ENCODE results near the gene TRIM66. TPM values are rescaled to one million over a fixed set of nuclear protein-coding genes. Genes with fewer than 3 reads are reported as not detected.
"Not testable (repeated sequence)": the region's sequence is repeated elsewhere in the genome, so short reads cannot be mapped to it uniquely, and the experiment has no call there.

Gene TRIM66
- total RNA-seq, 2 experiments from 2014 or later: 4.4 to 19.0 TPM

DNA sequence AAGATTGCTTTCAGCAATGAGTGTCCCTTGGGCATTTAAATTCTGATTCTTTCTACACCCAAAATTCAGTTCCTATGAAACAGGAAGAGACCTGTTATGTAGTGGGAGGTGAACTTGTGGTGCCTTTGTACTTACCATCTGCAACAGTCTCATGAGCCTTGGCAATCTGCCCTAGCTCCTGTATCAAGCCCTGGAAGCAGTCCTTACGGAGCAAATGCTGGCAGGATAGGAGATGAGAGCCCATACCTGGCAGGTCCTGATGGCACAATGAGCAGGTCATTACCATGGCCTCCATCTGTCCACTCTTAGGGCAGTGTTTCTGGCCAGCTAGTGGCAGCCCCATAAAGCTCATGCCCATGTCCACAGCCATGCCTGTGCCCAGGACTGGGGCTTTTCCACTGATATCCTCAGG is 10.8 kb downstream of the TRIM66 start:
- H3K9me3 ChIP-seq (ENCODE audit: low read length): no peaks in the 10 kb centered on the region
- no peaks in the 10 kb centered on the region for H3K79me2 ChIP-seq (ENCODE audit: insufficient read depth, low read depth, low read length)
- no peaks in the 10 kb centered on the region for H3K4me1 ChIP-seq (ENCODE audit: insufficient read depth, low read length, poor library complexity, severe bottlenecking)
- H3K9me2 ChIP-seq (ENCODE audit: insufficient read depth, low read length): no peaks in the 10 kb centered on the region
- TF ChIP-seq, protein P1, sequence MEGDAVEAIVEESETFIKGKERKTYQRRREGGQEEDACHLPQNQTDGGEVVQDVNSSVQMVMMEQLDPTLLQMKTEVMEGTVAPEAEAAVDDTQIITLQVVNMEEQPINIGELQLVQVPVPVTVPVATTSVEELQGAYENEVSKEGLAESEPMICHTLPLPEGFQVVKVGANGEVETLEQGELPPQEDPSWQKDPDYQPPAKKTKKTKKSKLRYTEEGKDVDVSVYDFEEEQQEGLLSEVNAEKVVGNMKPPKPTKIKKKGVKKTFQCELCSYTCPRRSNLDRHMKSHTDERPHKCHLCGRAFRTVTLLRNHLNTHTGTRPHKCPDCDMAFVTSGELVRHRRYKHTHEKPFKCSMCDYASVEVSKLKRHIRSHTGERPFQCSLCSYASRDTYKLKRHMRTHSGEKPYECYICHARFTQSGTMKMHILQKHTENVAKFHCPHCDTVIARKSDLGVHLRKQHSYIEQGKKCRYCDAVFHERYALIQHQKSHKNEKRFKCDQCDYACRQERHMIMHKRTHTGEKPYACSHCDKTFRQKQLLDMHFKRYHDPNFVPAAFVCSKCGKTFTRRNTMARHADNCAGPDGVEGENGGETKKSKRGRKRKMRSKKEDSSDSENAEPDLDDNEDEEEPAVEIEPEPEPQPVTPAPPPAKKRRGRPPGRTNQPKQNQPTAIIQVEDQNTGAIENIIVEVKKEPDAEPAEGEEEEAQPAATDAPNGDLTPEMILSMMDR (conservative IDR thresholded peaks at IDR 0.05; ENCODE audit: low read length): no peak
- TF ChIP-seq EZH2phosphoT487 (IDR thresholded peaks at IDR 0.05; ENCODE audit: borderline replicate concordance, low read depth, low read length): no peak
- POLR2A ChIA-PET: interaction anchor here (1.6 kb wide), 1 partner anchor 10 kb away, joined by 4 read pairs; the partner anchor contains the start of genes RPL27A and TRIM66
- no peak overlapping the region for H3K4me3 ChIP-seq (ENCODE audit: low read depth, low read length, poor library complexity, severe bottlenecking)
- H2AFZ ChIP-seq (ENCODE audit: low read length): no peak overlapping the region
- intact Hi-C loops (cut with micrococcal nuclease; ENCODE audit: unreplicated experiment): no loop called here
- H3K27ac ChIP-seq (ENCODE audit: low read depth, low read length, poor library complexity, severe bottlenecking): no peak overlapping the region
- CTCF ChIA-PET (ENCODE audit: unreplicated experiment): no interaction called here
- no TSS peak for BruUV-seq (replicated peaks)
- peaks cover 44% of the 10 kb centered on the region for H3K36me3 ChIP-seq (ENCODE audit: insufficient read depth, low read length)
- no peaks in the 10 kb centered on the region for H4K20me1 ChIP-seq (ENCODE audit: insufficient read depth, low read length)
- no peak overlapping the region for H3K4me2 ChIP-seq (ENCODE audit: low read length)
- DNase-seq (ENCODE audit: low spot score): no peak

DNA sequence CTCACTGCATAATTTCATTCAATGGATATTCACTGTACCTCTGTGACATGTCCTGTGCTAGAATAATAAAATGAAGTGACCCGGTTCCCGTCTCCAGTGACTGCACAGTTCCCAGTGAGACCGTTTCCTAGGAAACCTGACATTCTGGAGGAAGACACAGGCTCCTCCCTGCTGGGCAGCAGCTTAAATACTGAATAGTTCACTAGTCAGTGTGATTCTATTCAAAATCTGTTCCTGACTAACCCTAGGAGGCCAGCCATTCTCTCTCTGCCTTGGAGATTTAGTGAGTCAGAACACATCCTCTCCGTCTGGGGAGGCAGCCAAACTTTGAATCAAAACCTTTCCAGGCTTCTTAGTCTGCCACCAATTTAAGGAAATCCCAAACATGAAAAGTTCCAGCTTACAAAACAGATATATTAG is 11.3 kb downstream of the TRIM66 start:
- Histone ChIP-seq H3K4me1 (ENCODE audit: insufficient read depth, low read length, poor library complexity, severe bottlenecking) (no peaks in the 10 kb centered on the region), H3K9me2 (ENCODE audit: insufficient read depth, low read length) (no peaks in the 10 kb centered on the region), H3K27ac (ENCODE audit: low read depth, low read length, poor library complexity, severe bottlenecking) (no peak overlapping the region), H3K79me2 (ENCODE audit: insufficient read depth, low read depth, low read length) (no peaks in the 10 kb centered on the region), H3K9me3 (ENCODE audit: low read length) (no peaks in the 10 kb centered on the region), H3K4me3 (ENCODE audit: low read depth, low read length, poor library complexity, severe bottlenecking) (no peak overlapping the region), H3K36me3 (ENCODE audit: insufficient read depth, low read length) (peaks cover 43% of the 10 kb centered on the region), H2AFZ (ENCODE audit: low read length) (no peak overlapping the region), H4K20me1 (ENCODE audit: insufficient read depth, low read length) (no peaks in the 10 kb centered on the region), H3K4me2 (ENCODE audit: low read length) (no peak overlapping the region)
- no TSS peak for BruUV-seq (replicated peaks)
- intact Hi-C loops (cut with micrococcal nuclease; ENCODE audit: unreplicated experiment): no loop called here
- TF ChIP-seq, protein P1 (conservative IDR thresholded peaks at IDR 0.05; ENCODE audit: low read length): no peak
- no peak for TF ChIP-seq EZH2phosphoT487 (IDR thresholded peaks at IDR 0.05; ENCODE audit: borderline replicate concordance, low read depth, low read length)
- ChIA-PET CTCF (ENCODE audit: unreplicated experiment) (no interaction called here), POLR2A (no interaction called here)
- no peak for DNase-seq (ENCODE audit: low spot score)

DNA sequence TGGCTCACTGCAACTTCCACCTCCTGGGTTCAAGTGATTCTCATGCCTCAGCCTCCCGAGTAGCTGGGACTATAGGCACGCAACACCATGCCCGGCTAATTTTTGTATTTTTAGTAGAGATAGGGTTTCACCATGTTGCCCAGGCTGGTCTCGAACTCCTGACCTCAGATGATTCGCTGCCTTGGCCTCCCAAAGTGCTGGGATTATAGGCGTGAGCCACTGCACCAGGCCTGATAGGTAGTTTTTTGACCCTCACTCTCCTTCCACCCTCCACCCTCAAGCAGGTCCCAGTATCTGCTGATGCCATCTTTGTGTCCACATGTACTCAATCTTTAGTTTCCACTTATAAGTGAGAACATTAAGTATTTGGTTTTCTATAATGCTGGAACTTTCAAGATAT is 12.4 kb downstream of the TRIM66 start:
- POLR2A ChIA-PET; H3K4me2 ChIP-seq (ENCODE audit: low read length); H3K27ac ChIP-seq (ENCODE audit: low read depth, low read length, poor library complexity, severe bottlenecking); H2AFZ ChIP-seq (ENCODE audit: low read length); H3K9me2 ChIP-seq (ENCODE audit: insufficient read depth, low read length); H3K4me3 ChIP-seq (ENCODE audit: low read depth, low read length, poor library complexity, severe bottlenecking); BruUV-seq (replicated peaks); H3K9me3 ChIP-seq (ENCODE audit: low read length); DNase-seq (ENCODE audit: low spot score); intact Hi-C loops (cut with micrococcal nuclease; ENCODE audit: unreplicated experiment); H4K20me1 ChIP-seq (ENCODE audit: insufficient read depth, low read length); H3K4me1 ChIP-seq (ENCODE audit: insufficient read depth, low read length, poor library complexity, severe bottlenecking); CTCF ChIA-PET (ENCODE audit: unreplicated experiment); H3K79me2 ChIP-seq (ENCODE audit: insufficient read depth, low read depth, low read length): not testable (repeated sequence)
- H3K36me3 ChIP-seq (ENCODE audit: insufficient read depth, low read length): peaks cover 39% of the 10 kb centered on the region
